Renal pelvis (tissue), 12 donors: ENCODE data around the gene GARIN1A. TPM values are rescaled to one million over a fixed set of nuclear protein-coding genes. Genes with fewer than 3 reads are reported as not detected.
"Not testable (repeated sequence)": the region's sequence is repeated elsewhere in the genome, so short reads cannot be mapped to it uniquely, and the experiment has no call there.

ENCODE experiments used
- DNase-seq: peaks from one replicate; pipeline ENCODE4 v3.0.0-alpha.2; 2013
- long read RNA-seq, 16 experiments: transcript quantifications; one replicate each; lab custom pipeline, GENCODE V29; 2026
- polyA plus RNA-seq, 3 donors: library from polyadenylated mRNA; unstranded; fragments of 120-200 nt; gene quantifications; one replicate each; pipeline ENCODE4 v1.2.1, GENCODE V29; 2013; ENCODE audit not compliant: insufficient read length in 3 of 3

Gene GARIN1A
- 1 to 10 TPM; 1.4 to 5.7 (median 3.4) TPM for polyA plus RNA-seq
- long read RNA-seq, donor 1 = 0 reads
- long read RNA-seq, donor 2 = 0 reads
- long read RNA-seq, donor 3 = 0 reads
- long read RNA-seq, donor 4 = 0 reads
- long read RNA-seq, donor 5 = 0 reads
- long read RNA-seq, donor 6 = 0 reads
- long read RNA-seq, donor 7 = 0 reads
- long read RNA-seq, donor 8 = 0 reads
- long read RNA-seq, donor 9 = 0 reads
- long read RNA-seq, donor 10 = 0 reads
- long read RNA-seq, donor 11 = 0 reads
- long read RNA-seq, donor 12 = 0 reads
- long read RNA-seq, donor 13 = 0 reads
- long read RNA-seq, donor 14 = 0 reads
- long read RNA-seq, donor 15 = 0 reads
- long read RNA-seq, donor 16 = 0 reads

GRCh38 chr7:128671992-128672391, at the start of gene GARIN1A:
TSS of gene GARIN1A (plus strand) at chr7:128672292. CDS start at chr7:128672398, 106 bp downstream.
- no peak for DNase-seq

DNA sequence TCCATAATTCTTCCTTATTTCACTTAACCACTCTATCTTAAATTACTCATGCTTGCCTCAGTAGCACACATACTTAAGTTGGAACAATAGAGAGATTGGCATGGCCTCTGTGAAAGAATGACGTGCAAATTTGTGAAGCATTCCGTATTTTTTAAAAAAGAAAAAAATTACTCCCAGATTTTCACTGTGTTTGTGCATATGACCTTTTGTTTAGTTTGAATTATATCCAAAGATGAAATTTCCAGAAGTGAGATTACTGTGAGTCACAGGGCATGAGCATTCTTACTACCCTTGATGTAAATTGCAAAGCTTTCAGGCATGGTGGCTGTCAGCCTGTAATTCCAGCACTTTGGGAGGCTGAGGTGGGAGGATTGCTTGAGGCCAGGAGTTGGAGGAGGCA, 45.0 kb upstream of the GARIN1A start:
- DNase-seq = not testable (repeated sequence)

DNA sequence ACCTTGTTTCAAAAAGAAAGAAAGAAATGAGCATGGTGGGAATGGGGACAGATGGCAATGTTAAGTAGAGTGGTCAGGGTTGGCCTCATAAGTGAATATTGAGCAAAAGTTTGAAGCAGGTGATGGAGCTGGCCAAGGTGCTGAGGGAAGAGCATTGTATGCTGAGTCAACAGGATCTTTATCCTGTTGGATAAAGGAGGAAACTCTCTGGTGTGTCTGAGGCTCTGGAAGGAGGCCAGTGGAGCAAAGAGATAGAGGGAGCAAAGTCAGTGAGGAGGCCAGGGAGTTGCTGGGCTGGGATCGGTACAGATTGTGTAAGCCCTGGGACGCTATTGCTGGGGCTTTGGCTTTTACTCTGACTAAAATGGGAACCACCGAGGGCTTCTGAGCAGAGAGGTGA, 38.2 kb upstream of the GARIN1A start:
- not testable (repeated sequence) for DNase-seq

GRCh38 chr7:128645206-128645605, 26.9 kb upstream of the GARIN1A start:
- DNase-seq = not testable (repeated sequence)

- not testable (repeated sequence) for DNase-seq
These were observed 26.2 kb upstream of the GARIN1A start for GRCh38 chr7:128645844-128646243.

DNA sequence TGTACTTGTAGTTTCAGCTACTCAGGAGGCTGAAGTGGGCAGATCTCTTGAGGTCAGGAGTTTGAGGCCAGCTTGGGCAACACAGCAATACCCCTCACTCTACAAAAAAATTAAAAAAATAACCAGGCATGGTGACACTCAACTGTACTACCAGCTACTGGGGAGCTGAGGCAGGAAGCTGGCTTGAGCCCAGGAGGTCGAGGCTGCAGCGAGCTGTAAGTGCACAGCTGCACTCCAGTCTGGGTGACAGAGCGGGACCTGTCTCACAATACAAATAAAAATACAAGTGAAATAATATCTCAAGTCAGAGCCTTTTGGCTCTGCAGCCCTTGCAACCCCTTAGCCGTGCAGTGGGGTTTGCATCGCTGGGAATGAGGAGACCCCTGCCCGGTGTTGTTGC, 25.2 kb upstream of the GARIN1A start:
- DNase-seq = not testable (repeated sequence)

- not testable (repeated sequence) for DNase-seq
These were observed 21.0 kb upstream of the GARIN1A start for GRCh38 chr7:128651096-128651495.

DNA sequence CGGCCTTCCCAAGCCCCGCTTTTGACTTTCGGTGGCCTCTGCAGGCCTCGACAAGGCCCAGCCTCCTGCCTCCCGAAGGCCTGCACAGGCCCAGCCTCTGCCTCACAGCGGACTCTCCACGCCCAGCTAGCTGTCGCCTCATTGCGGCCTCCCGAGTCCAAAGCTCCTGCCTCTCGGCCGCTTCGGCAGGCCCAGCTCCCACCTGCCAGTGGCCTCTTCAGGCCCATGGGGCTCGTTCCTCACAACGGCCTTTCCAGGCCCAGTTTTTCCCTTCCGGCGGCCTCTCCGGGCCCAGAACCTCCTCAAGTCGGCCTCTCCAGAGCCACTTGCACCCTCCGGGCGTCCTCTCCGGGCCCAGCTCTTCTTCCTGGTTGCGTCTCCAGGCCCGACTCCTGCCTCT, 19.5 kb upstream of the GARIN1A start:
- not testable (repeated sequence) for DNase-seq

- not testable (repeated sequence) for DNase-seq
These were observed 18.9 kb upstream of the GARIN1A start for GRCh38 chr7:128653197-128653596.

- not testable (repeated sequence) for DNase-seq
These were observed 18.0 kb upstream of the GARIN1A start for GRCh38 chr7:128654080-128654479.

DNA sequence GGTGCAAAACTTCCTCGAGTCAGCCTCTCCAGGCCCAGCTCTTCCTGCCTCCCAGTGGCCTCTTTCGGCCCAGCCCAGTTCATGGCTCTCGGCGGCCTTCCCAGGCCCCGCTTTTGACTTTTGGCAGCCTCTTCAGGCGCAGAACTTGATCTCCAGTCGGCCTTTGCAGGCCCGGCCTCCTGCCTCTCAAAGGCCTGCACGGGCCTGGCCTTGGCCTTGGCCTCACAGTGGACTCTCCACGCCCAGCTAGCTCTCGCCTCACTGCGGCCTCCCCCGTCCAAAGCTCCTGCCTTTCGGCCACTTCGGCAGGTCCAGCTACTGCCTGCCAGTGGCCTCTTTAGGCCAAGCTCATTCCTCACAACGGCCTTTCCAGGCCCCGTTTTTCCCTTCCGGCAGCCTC, 17.6 kb upstream of the GARIN1A start:
- DNase-seq = not testable (repeated sequence)

DNA sequence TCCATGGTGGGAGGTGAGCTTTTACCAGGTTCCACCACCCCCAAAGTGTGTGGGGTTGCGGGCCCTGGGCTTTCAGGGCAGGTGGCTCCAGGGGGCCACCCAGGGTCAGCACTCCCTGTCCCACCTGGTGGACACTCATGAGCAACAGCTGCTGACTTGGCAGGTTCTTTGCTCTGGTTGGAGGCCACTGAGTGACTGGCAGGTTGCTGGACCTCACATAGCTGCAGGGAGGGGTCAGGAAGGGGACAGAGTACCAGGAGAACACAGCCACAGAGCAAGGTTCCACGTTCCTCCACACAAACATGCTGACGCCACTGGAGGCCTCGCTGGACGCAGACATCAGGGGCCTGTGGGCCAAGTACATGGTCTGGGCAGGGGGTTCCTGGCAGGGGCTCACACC, 13.7 kb upstream of the GARIN1A start:
- not testable (repeated sequence) for DNase-seq

GRCh38 chr7:128660596-128660995, 11.5 kb upstream of the GARIN1A start:
- no peak for DNase-seq

DNA sequence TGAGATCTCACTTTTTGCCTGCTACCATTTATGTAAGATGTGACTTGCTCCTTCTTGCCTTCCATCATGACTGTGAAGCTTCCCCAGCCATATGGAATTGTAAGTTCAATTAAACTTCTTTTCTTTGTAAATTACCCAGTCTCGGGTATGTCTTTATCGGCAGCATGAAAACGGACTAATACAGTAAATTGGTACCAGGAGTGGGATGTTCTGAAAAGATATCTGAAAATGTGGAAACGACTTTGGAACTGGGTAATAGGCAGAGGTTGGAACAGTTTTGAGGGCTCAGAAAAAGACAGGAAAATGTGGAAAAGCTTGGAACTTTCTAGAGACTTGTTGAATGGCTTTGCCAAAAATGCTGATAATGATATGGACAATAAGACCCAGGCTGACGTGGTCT, 10.6 kb upstream of the GARIN1A start:
- DNase-seq = no peak

- DNase-seq = no peak
These were observed 10.0 kb upstream of the GARIN1A start for GRCh38 chr7:128662091-128662490.

GRCh38 chr7:128663223-128663622, 8.9 kb upstream of the GARIN1A start:
- DNase-seq = not testable (repeated sequence)

GRCh38 chr7:128665057-128665456, 7.0 kb upstream of the GARIN1A start:
- DNase-seq = no peak

DNA sequence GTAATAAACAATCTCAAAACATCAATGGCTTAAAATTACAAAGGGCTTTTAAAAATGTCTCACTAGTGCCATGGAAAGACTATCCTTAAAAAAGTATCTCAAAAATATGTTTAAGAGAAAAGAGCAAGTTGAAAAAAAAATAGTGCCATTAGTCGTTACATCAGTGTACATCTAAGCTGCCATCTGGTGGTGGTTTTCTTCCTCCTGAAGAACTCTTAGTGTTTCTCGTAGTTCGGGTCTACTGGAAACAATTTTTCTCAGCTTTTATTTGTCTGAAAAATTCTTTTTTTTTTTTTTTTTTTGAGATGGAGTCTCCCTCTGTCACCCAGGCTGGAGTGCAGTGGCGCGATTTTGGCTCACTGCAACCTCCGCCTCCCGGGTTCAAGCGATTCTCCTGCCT, 5.9 kb upstream of the GARIN1A start:
- DNase-seq = no peak

GRCh38 chr7:128672927-128673517, 930 bp downstream of the GARIN1A start:
- DNase-seq = peak; percentile 14

GRCh38 chr7:128673571-128673970, 1.5 kb downstream of the GARIN1A start:
- DNase-seq = no peak

GRCh38 chr7:128676665-128677064, 4.6 kb downstream of the GARIN1A start:
- no peak for DNase-seq

- DNase-seq = no peak
These were observed 7.8 kb downstream of the GARIN1A start for GRCh38 chr7:128679920-128680319.

- DNase-seq = no peak
These were observed 9.9 kb downstream of the GARIN1A start for GRCh38 chr7:128681794-128682537.
